HG03159 (cell line): ENCODE results near the gene EVL.
"Not testable (repeated sequence)": the region's sequence is repeated elsewhere in the genome, so short reads cannot be mapped to it uniquely, and the experiment has no call there.

Experiments
- ATAC-seq: cut with Tn5 transposase; IDR thresholded peaks from one replicate; pipeline ENCODE4 v1.9.1; 2021; ENCODE audit warnings: mild to moderate bottlenecking, moderate library complexity; ENCODE audit not compliant: unreplicated experiment

EVL gene

GRCh38 chr14:100157548-100158232 is 92.5 kb downstream of the EVL start:
- not testable (repeated sequence) for ATAC-seq

- no peak for ATAC-seq
These were observed 93.4 kb downstream of the EVL start for GRCh38 chr14:100158566-100159093.

- peak; percentile 50 for ATAC-seq
These were observed 94.1 kb downstream of the EVL start, which contains the start of gene DEGS2 for GRCh38 chr14:100159094-100159864. Gene DEGS2, minus strand, starts transcription at chr14:100159645. Its CDS starts 58 bp downstream, at chr14:100159587.

GRCh38 chr14:100159865-100160533 is 94.8 kb downstream of the EVL start:
- ATAC-seq, result peak; percentile 16

GRCh38 chr14:100160534-100160916 is 95.3 kb downstream of the EVL start:
- ATAC-seq, result no peak

GRCh38 chr14:100165376-100165775 is 100.2 kb downstream of the EVL start:
- ATAC-seq, result no peak

GRCh38 chr14:100165831-100166440 is 100.7 kb downstream of the EVL start:
- ATAC-seq, result no peak

GRCh38 chr14:100168506-100168905 is 103.3 kb downstream of the EVL start:
- no peak for ATAC-seq

GRCh38 chr14:100170880-100171279 is 105.7 kb downstream of the EVL start:
- ATAC-seq, result no peak

GRCh38 chr14:100172811-100173210 is 107.6 kb downstream of the EVL start:
- no peak for ATAC-seq

- no peak for ATAC-seq
These were observed 108.1 kb downstream of the EVL start for GRCh38 chr14:100173353-100173752.

GRCh38 chr14:100176811-100177327 is 111.6 kb downstream of the EVL start:
- ATAC-seq, result no peak

GRCh38 chr14:100178691-100179090 is 113.5 kb downstream of the EVL start:
- no peak for ATAC-seq

GRCh38 chr14:100180671-100181070 is 115.4 kb downstream of the EVL start:
- ATAC-seq, result not testable (repeated sequence)

- ATAC-seq, result not testable (repeated sequence)
These were observed 116.8 kb downstream of the EVL start for GRCh38 chr14:100181876-100182551.

- no peak for ATAC-seq
These were observed 122.1 kb downstream of the EVL start for GRCh38 chr14:100187247-100187833.

GRCh38 chr14:100188392-100189030 is 123.3 kb downstream of the EVL start:
- no peak for ATAC-seq

- ATAC-seq, result no peak
These were observed 124.9 kb downstream of the EVL start for GRCh38 chr14:100190126-100190525.

GRCh38 chr14:100191584-100192249 is 126.5 kb downstream of the EVL start:
- no peak for ATAC-seq
